Hepatocyte (in vitro differentiated cells): ENCODE results near the gene NCAM1.

Experiments
- EZH2 ChIP-seq: fragments of 200-600 bp; sonication (generic); IDR thresholded peaks from 2 replicates; pipeline ENCODE4 v1.6.1; 2016; ENCODE audit warnings: antibody characterized with exemption, mild to moderate bottlenecking, borderline replicate concordance
- EZH2phosphoT487 ChIP-seq: fragments of 200-600 bp; sonication (generic); IDR thresholded peaks from one replicate; pipeline ENCODE4 v1.6.1; 2018; ENCODE audit warnings: antibody characterized with exemption, mild to moderate bottlenecking, low read depth, moderate library complexity; ENCODE audit not compliant: unreplicated experiment, severe bottlenecking
- TF ChIP-seq, protein P1 (sequence below): fragments of 200-600 bp; sonication (generic); IDR thresholded peaks from 2 replicates; pipeline ENCODE4 v1.5.1; 2016; ENCODE audit warnings: antibody characterized with exemption, mild to moderate bottlenecking; ENCODE audit not compliant: poor library complexity

- no peak for TF ChIP-seq EZH2
- TF ChIP-seq, protein P1, sequence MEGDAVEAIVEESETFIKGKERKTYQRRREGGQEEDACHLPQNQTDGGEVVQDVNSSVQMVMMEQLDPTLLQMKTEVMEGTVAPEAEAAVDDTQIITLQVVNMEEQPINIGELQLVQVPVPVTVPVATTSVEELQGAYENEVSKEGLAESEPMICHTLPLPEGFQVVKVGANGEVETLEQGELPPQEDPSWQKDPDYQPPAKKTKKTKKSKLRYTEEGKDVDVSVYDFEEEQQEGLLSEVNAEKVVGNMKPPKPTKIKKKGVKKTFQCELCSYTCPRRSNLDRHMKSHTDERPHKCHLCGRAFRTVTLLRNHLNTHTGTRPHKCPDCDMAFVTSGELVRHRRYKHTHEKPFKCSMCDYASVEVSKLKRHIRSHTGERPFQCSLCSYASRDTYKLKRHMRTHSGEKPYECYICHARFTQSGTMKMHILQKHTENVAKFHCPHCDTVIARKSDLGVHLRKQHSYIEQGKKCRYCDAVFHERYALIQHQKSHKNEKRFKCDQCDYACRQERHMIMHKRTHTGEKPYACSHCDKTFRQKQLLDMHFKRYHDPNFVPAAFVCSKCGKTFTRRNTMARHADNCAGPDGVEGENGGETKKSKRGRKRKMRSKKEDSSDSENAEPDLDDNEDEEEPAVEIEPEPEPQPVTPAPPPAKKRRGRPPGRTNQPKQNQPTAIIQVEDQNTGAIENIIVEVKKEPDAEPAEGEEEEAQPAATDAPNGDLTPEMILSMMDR = no peak
- TF ChIP-seq EZH2phosphoT487 = no peak
Observed at GRCh38 chr11:113277907-113278306, 316.7 kb downstream of the NCAM1 start.
